Neural cell (in vitro differentiated cells): ENCODE results near the gene IL17RB. TPM values are rescaled to one million over a fixed set of nuclear protein-coding genes. Genes with fewer than 3 reads are reported as not detected.

Experiments used
- H2AFZ ChIP-seq: fragments of 200-600, 300-800 bp; sonication (generic), shearing (Covaris generic); 2 replicates; pipeline ENCODE4 v1.6.0; 2014; ENCODE audit warnings: low read depth, mild to moderate bottlenecking, antibody characterized with exemption, low read length, moderate library complexity
- H3F3A ChIP-seq: fragments of 200-600 bp; shearing (Covaris generic); 2 replicates; pipeline ENCODE4 v1.6.1; 2016; ENCODE audit warnings: mild to moderate bottlenecking, moderate library complexity, mixed read lengths, antibody characterized with exemption, low read length; ENCODE audit not compliant: insufficient read depth, poor library complexity, severe bottlenecking
- H3K27ac ChIP-seq: fragments of 200-600, 300-800 bp; sonication (generic), shearing (Covaris generic); 2 replicates; pipeline ENCODE4 v1.5.1; 2014; ENCODE audit warnings: mild to moderate bottlenecking, low read length, moderate library complexity
- H3K27me3 ChIP-seq: fragments of 300-800, 200-600 bp; sonication (generic), shearing (Covaris generic); 2 replicates; pipeline ENCODE4 v1.6.0; 2014; ENCODE audit warnings: mild to moderate bottlenecking, low read depth, low read length, moderate library complexity; ENCODE audit not compliant: insufficient read depth
- H3K36me3 ChIP-seq: fragments of 300-800, 200-600 bp; sonication (generic), shearing (Covaris generic); 2 replicates; pipeline ENCODE4 v1.5.1; 2014; ENCODE audit warnings: mild to moderate bottlenecking, antibody characterized with exemption, low read length, moderate library complexity; ENCODE audit not compliant: insufficient read depth
- H3K4me2 ChIP-seq: fragments of 300-800, 200-600 bp; sonication (generic), shearing (Covaris generic); 2 replicates; pipeline ENCODE4 v1.6.0; 2014; ENCODE audit warnings: mild to moderate bottlenecking, low read length
- H3K4me3 ChIP-seq: fragments of 300-800, 200-600 bp; sonication (generic), shearing (Covaris generic); 2 replicates; pipeline ENCODE4 v1.5.1; 2014; ENCODE audit warnings: mild to moderate bottlenecking, low read length, moderate library complexity
- H3K79me2 ChIP-seq: fragments of 200-600 bp; shearing (Covaris generic); replicated peaks from 2 replicates; pipeline ENCODE4 v1.6.0; 2014; ENCODE audit warnings: mild to moderate bottlenecking, low read length, moderate library complexity; ENCODE audit not compliant: insufficient read depth
- H3K9ac ChIP-seq: fragments of 300-800, 200-600 bp; sonication (generic), shearing (Covaris generic); 2 replicates; pipeline ENCODE4 v1.6.1; 2016; ENCODE audit warnings: mild to moderate bottlenecking, low read length, mixed read lengths
- H3K9me2 ChIP-seq: fragments of 200-600 bp; shearing (Covaris generic); 2 replicates; pipeline ENCODE4 v1.6.1; 2016; ENCODE audit warnings: mild to moderate bottlenecking, low read length, mixed read lengths; ENCODE audit not compliant: insufficient read depth
- H3K9me3 ChIP-seq: fragments of 200-600, 300-800 bp; sonication (generic), shearing (Covaris generic); 2 replicates; pipeline ENCODE4 v1.6.1; 2016; ENCODE audit warnings: mild to moderate bottlenecking, mixed run types, low read length, moderate library complexity, mixed read lengths
- H4K20me1 ChIP-seq: fragments of 200-600 bp; shearing (Covaris generic); 2 replicates; pipeline ENCODE4 v1.6.1; 2016; ENCODE audit warnings: mild to moderate bottlenecking, mixed run types; ENCODE audit not compliant: insufficient read depth
- EP300 ChIP-seq: fragments of 450-650 bp; conservative IDR thresholded peaks from 2 replicates; pipeline ENCODE4 v1.6.1; 2014; ENCODE audit warnings: antibody characterized with exemption, mild to moderate bottlenecking, moderate library complexity; ENCODE audit not compliant: poor library complexity, severe bottlenecking
- EZH2 ChIP-seq: fragments of 200-600, 300-800 bp; shearing (Covaris generic), sonication (generic); IDR thresholded peaks from 2 replicates; pipeline ENCODE4 v1.6.1; 2014; ENCODE audit warnings: antibody characterized with exemption, low read length, borderline replicate concordance, mild to moderate bottlenecking; ENCODE audit not compliant: insufficient read depth, poor library complexity, severe bottlenecking
- MXI1 ChIP-seq: fragments of 450-650 bp; conservative IDR thresholded peaks from 2 replicates; pipeline ENCODE4 v1.6.1; 2014; ENCODE audit warnings: antibody characterized with exemption, mild to moderate bottlenecking; ENCODE audit not compliant: poor library complexity, severe bottlenecking
- POLR2AphosphoS5 ChIP-seq: IDR thresholded peaks from 2 replicates; pipeline ENCODE4 v1.6.1; 2012
- RAD21 ChIP-seq: fragments of 450-650 bp; conservative IDR thresholded peaks from 2 replicates; pipeline ENCODE4 v1.6.1; 2014; ENCODE audit warnings: antibody characterized with exemption, mild to moderate bottlenecking, moderate library complexity
- SMC3 ChIP-seq: fragments of 450-650 bp; conservative IDR thresholded peaks from 2 replicates; pipeline ENCODE4 v1.6.1; 2014; ENCODE audit warnings: antibody characterized with exemption, mild to moderate bottlenecking, moderate library complexity; ENCODE audit not compliant: poor library complexity
- TAF1 ChIP-seq: IDR thresholded peaks from 2 replicates; pipeline ENCODE4 v1.6.1; 2012; ENCODE audit warnings: low read depth
- polyA plus RNA-seq: library from polyadenylated mRNA; depleted of rRNA; stranded (reverse); fragments of >200 nt; gene quantifications from 2 replicates; pipeline ENCODE4 v1.2.3, GENCODE V29; 2014
- TF ChIP-seq, protein P1 (sequence below): fragments of 450-650 bp; IDR thresholded peaks from 2 replicates; pipeline ENCODE4 v1.5.1; 2014; ENCODE audit warnings: antibody characterized with exemption, mild to moderate bottlenecking, moderate library complexity; ENCODE audit not compliant: poor library complexity, severe bottlenecking
- TF ChIP-seq, protein P2 (sequence below): IDR thresholded peaks from 2 replicates; pipeline ENCODE4 v1.6.1; 2012; ENCODE audit warnings: borderline replicate concordance

IL17RB gene
- polyA plus RNA-seq, 1 donor from 2014 or later, result 0.83 TPM

DNA sequence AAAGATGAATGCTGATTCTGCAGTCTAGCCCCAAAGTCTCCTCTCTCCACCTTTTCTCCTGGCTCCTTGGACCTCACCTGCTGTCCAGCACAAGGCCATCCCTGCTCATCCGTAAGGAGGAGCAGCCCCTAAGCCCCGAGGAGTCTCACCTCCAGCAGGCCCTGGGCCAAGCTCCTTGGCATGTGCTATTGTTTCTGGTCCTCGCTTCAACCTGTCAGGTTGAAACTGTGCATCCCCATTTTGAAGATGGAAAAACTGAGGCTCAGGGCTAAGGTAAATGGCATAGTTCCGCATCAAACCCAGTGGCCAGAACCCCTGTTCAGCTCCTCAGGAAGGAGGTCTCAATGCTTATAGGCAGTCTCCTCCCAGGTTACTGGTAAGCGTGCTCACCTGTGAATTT lies 26.3 kb upstream of the IL17RB start:
- H3K36me3 ChIP-seq, result no peaks in the 10 kb centered on the region
- no peak overlapping the region for H3K4me2 ChIP-seq
- no peak overlapping the region for H3K4me3 ChIP-seq
- H3K9me3 ChIP-seq, result no peaks in the 10 kb centered on the region
- no peaks in the 10 kb centered on the region for H3F3A ChIP-seq
- no peak overlapping the region for H2AFZ ChIP-seq
- no peak overlapping the region for H3K9ac ChIP-seq
- H3K27ac ChIP-seq, result no peak overlapping the region
- no peaks in the 10 kb centered on the region for H3K9me2 ChIP-seq
- H3K27me3 ChIP-seq, result no peaks in the 10 kb centered on the region
- TF ChIP-seq MXI1, result no peak
- no peak for TF ChIP-seq TAF1
- TF ChIP-seq POLR2AphosphoS5, result no peak
- no peak for TF ChIP-seq RAD21
- TF ChIP-seq EP300, result no peak
- TF ChIP-seq, protein P1, sequence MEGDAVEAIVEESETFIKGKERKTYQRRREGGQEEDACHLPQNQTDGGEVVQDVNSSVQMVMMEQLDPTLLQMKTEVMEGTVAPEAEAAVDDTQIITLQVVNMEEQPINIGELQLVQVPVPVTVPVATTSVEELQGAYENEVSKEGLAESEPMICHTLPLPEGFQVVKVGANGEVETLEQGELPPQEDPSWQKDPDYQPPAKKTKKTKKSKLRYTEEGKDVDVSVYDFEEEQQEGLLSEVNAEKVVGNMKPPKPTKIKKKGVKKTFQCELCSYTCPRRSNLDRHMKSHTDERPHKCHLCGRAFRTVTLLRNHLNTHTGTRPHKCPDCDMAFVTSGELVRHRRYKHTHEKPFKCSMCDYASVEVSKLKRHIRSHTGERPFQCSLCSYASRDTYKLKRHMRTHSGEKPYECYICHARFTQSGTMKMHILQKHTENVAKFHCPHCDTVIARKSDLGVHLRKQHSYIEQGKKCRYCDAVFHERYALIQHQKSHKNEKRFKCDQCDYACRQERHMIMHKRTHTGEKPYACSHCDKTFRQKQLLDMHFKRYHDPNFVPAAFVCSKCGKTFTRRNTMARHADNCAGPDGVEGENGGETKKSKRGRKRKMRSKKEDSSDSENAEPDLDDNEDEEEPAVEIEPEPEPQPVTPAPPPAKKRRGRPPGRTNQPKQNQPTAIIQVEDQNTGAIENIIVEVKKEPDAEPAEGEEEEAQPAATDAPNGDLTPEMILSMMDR, result no peak
- TF ChIP-seq, protein P2, sequence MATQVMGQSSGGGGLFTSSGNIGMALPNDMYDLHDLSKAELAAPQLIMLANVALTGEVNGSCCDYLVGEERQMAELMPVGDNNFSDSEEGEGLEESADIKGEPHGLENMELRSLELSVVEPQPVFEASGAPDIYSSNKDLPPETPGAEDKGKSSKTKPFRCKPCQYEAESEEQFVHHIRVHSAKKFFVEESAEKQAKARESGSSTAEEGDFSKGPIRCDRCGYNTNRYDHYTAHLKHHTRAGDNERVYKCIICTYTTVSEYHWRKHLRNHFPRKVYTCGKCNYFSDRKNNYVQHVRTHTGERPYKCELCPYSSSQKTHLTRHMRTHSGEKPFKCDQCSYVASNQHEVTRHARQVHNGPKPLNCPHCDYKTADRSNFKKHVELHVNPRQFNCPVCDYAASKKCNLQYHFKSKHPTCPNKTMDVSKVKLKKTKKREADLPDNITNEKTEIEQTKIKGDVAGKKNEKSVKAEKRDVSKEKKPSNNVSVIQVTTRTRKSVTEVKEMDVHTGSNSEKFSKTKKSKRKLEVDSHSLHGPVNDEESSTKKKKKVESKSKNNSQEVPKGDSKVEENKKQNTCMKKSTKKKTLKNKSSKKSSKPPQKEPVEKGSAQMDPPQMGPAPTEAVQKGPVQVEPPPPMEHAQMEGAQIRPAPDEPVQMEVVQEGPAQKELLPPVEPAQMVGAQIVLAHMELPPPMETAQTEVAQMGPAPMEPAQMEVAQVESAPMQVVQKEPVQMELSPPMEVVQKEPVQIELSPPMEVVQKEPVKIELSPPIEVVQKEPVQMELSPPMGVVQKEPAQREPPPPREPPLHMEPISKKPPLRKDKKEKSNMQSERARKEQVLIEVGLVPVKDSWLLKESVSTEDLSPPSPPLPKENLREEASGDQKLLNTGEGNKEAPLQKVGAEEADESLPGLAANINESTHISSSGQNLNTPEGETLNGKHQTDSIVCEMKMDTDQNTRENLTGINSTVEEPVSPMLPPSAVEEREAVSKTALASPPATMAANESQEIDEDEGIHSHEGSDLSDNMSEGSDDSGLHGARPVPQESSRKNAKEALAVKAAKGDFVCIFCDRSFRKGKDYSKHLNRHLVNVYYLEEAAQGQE, result no peak
- no peak for TF ChIP-seq SMC3
- TF ChIP-seq EZH2, result no peak
- no peaks in the 10 kb centered on the region for H3K79me2 ChIP-seq
- no peaks in the 10 kb centered on the region for H4K20me1 ChIP-seq

DNA sequence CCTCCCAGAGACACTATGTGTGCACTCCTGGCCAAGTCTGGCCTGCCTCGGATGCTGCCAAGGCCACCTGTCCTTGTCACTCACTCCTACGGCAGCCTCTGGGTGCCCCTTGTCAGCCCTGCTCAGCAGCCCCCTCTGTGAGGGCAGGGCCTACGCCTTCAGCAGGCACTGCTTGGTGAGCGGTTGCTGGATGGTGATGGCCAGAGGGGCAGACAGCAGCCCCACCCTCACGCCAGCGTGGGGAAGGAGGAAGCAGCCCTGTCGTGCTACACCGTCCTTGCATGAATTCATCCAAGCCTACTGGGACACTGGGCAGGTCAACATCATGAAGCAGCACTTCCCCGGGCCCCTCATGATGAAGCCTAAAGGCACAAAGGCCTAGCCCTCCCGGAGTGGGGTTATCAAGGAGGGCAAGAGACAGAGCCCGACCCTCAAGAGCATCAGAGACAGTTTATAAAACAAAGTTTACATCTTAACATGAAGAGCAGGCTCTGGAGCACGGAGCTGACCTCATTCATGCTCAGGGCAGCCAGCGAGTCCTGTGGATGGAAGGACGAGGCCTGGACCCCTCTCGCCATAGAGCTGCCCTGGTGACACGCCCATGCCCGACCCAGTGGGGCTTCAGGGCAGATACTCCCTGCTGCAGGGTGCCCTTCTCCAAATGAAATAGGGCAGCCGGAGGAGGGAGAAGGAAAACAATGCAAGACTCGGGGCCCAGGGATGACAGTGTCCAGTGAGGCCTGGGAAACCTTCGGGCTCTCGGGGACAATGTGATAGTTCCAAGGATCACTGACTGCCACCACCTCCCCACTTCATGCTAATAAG lies 25.4 kb upstream of the IL17RB start:
- H3K9me3 ChIP-seq, result no peaks in the 10 kb centered on the region
- H4K20me1 ChIP-seq, result no peaks in the 10 kb centered on the region
- no peak overlapping the region for H3K27ac ChIP-seq
- no peak for TF ChIP-seq SMC3
- TF ChIP-seq, protein P1, result no peak
- TF ChIP-seq, protein P2, result no peak
- no peak for TF ChIP-seq RAD21
- TF ChIP-seq POLR2AphosphoS5, result no peak
- TF ChIP-seq EZH2, result no peak
- TF ChIP-seq EP300, result no peak
- no peak for TF ChIP-seq MXI1
- TF ChIP-seq TAF1, result no peak
- H3K79me2 ChIP-seq, result no peaks in the 10 kb centered on the region
- H3K4me3 ChIP-seq, result no peak overlapping the region
- H3K9ac ChIP-seq, result no peak overlapping the region
- no peak overlapping the region for H2AFZ ChIP-seq
- no peaks in the 10 kb centered on the region for H3K9me2 ChIP-seq
- H3K36me3 ChIP-seq, result no peaks in the 10 kb centered on the region
- H3F3A ChIP-seq, result no peaks in the 10 kb centered on the region
- H3K4me2 ChIP-seq, result no peak overlapping the region
- H3K27me3 ChIP-seq, result no peaks in the 10 kb centered on the region
